ENCODE measurements around the gene METTL22.
A peak's percentile ranks its signal among the peaks of the same experiment; 100 is the strongest.

The METTL22 gene

DNA sequence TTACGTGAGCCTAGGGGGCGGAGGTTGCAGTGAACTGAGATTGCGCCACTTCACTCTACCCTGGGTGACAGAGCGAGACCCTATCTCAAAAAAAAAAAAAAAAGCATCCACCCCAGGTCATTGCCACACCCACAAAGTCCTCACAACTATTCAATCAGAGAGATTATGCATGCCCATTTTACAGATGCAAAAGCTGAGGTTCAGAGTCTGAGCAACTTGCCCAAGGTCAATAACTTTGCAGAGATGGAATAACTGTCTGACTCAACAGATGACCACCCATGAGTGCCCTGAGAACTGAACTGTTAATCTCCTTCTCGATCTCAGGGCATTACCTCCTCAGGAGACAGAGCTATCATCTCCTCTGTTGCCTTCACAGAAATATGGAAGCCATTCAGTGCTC lies 25.7 kb upstream of the METTL22 start:
- DNase-seq = no peak

DNA sequence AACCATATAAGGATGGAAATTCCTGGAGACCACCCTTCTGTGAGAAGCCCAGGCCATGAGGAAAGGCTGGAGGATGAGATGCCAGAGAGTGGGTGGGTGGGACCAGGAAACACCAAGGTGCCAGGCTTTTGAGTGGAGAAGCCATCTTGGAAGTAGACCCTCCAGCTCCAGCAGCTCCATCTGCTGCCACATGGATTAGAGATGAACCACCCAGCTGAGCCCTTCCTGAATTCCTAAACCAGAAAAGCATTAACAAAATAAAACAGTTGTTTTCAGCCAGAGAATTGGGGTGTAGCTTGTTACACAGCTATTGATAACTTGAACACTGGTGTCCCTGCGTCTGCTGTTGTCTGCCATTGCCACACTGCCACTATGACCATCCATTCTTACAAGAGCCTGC lies 24.9 kb upstream of the METTL22 start:
- DNase-seq = no peak

DNA sequence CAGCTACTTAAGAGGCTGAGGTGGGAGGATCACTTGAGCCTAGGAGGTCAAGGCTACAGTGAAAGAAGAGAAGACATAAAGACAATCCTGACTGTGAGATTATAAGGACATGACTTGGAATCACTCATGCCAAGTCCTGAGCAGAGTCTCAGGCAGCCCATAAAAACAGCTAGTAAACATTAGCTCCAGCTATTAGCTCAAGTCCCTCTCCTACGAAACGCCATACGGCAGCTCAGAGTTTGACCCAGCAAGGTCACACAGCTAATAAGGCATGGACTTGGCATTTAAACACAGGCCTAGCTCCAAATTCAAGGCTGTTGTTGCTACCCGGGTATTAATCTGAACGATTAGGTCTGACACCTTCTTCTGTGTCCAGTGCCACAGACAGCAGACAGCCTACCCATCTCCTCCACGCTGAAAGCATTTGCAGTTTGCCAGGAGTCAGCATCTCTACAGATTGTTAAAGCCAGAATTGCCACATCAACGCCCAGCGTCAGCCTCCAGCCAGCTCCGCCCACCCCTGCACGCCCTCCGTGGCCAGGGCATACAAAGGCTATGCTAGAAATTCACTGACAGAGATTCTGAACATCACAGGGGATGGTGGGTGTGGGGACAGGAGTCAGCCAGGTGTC lies 21.2 kb upstream of the METTL22 start:
- peak; percentile 28 for DNase-seq

DNA sequence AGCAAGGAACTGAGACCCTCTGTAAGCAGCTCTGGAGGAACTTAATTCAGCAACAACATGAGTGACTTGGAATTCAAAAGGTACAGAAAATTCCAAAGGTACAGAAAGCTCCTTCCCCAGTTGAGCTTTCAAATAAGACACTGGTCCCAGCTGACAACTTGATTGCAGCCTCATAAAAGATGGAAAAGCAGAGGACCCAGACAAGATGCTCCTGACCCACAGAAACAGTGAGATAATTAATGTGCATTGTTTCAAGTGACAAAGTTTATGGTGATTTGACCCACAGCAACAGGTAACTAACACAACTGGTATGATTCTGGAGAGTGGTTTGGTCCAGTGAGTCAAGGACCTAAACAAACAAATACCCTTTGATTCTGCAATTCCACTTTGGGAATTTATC lies 15.9 kb upstream of the METTL22 start:
- no peak for DNase-seq

GRCh38 chr16:8607214-8607613 lies 14.3 kb upstream of the METTL22 start:
- DNase-seq = no peak

DNA sequence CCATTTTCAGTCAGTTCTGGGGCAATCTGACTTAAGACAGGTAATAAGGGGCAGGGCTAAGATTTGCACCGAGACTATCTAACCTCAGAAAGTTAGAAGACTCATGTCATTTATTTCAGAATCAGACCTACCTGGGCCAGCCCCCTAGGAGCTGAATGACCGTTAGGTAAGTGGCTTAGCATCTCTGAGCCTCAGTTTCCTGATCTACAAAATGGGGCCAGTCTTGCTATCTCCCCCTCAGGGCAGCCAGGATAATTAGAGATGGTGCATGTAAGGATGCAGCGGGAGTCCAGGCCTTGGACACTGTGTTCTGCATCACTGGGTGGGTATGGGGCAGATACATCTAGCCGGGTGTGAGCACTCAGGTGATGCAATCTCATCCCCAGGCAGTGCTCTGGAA lies 10.4 kb upstream of the METTL22 start:
- no peak for DNase-seq

DNA sequence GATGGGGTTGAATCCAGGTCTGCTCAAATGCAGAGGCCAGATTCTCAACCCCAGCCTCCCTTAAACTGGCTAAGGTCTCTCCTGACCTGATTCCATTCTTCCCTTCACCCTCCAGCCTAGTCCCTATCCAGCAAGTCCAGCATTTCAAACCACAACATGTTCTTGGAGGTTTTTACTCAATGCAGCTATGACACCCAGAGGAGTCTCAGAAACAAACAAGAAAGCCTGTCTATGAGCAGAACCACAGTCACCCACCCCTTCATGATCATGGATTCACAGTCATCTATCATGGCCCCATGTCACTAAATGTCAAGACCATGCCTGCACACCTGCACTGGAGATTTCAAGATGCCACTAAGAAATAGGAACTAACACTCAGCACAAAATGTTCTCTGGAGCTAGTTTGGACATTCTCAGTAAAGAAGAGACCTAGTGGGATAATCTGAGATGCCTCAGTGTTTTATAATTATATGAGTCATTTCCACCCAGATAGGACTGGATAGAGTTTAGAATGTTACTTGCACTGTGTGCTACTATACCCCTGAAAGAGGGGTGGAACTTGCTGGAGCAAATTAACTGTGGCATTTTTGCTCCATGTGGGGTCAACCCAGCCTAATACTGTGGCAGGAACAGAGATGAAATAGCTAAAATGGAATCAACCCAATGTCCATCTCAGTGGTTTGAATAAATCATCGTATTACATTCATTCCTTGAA lies 9.5 kb upstream of the METTL22 start:
- DNase-seq = no peak

DNA sequence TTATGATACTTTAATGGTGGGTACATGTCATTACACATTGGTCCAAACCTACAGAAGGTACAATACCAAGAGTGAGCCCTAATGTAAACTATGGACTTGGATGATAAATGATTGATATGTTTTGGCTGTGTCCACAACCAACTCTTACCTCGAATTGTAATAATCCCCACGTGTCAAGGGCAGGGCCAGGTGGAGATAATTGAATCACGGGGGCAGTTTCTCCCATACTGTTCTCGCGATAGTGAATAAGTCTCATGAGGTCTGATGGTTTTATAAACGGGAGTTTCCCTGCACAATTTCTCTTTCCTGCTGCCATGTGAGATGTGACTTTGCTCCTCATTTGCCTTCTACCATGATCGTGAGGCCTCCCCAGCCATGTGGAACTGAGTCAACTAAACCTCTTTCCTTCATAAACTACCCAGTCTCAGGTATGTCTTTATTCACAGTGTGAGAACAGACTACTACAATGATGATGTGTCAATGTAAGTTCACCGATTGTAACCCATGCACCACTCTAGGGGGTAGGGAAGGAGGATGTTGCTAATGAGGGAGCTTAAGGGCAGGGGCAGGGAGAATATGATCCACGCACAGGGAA lies 7.0 kb upstream of the METTL22 start:
- no peak for DNase-seq

DNA sequence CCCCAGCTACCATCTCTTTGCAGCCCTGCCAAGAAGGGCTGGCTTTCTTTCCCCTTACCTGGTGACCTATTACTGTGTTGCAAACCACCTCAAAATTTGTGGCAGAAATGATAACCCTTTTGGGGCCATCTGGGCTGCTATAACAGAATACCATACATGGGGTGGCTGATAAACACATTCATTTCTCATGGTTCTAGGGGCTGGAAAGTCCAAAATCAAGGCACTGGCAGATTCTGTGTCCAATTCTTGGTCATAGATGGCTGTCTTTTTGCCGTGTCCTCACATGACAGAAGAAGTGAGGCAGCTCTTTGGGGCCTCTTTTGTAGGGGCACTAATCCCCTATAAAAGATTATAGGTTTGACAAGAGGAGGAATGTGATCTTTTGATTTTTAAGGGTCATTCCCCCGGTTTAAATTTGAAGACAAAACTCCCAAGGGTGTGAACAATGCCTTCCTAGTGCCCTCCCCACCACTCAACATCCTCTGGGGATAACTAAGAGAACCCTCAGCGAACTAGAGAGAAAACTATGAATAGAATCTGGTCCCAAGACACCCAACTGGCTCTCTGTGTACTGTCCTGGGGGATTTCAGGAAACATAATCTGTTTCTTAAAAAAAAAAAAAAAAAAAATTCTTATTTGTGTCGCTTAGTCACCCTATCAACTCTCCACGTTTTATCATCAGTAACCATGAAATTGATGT lies 1.7 kb upstream of the METTL22 start:
- peak; percentile 34 for DNase-seq

DNA sequence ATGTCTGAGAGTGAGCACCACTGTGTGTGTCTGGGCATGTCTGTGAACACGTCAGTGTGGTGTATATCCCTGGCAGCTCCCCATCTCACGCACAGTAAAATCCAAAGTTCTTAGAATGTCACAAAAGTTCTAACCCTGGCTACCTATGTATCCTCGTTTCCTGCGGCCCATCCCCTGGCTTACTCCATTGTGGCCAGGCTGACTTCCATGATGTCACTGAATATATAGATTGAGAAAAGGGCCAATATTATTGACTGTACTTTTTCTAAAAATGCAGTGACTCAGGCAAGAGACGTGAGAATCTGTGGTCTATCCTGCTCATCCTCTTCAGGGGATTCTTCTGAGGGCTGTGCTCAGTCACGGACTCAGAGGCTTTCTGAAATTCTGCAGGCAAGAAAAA lies 963 bp upstream of the METTL22 start:
- no peak for DNase-seq

GRCh38 chr16:8621222-8621571 lies 301 bp upstream of the METTL22 start:
- no peak for DNase-seq

DNA sequence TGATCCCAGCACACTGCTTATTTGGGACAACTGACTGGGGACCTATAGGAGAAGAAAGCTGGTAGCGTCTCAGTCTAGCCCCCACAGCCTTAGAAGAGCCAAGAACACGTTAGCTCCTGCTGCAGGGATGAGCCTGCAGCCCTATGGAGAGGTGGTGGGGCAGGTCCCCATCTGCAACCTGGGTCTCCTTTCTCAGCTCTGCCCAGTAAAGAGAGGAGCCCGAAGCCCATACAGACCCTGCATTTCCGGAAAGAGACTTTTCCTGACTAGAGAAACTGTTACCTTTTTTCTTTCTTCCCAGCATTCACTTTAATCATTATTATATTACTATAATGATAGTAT lies 788 bp downstream of the METTL22 start:
- no peak for DNase-seq

DNA sequence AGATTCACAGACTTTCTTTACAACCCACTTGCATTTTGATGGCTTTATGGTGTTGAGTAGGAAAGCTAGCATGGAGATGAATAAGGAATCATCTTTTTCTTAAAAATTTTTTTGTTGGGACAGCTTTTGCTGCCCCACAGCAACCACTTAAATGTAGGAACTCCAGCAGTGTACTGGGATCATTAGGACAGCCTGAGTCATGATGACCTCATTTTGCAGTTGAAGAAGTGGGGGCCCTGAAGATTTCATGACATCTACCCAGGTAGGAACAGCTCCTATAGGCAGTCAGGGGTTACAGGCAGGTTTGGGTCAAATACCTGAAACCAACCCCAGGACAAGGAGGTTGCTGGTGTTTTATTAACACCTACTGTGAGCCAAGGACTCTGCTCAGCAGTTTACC lies 2.1 kb downstream of the METTL22 start:
- DNase-seq = no peak

DNA sequence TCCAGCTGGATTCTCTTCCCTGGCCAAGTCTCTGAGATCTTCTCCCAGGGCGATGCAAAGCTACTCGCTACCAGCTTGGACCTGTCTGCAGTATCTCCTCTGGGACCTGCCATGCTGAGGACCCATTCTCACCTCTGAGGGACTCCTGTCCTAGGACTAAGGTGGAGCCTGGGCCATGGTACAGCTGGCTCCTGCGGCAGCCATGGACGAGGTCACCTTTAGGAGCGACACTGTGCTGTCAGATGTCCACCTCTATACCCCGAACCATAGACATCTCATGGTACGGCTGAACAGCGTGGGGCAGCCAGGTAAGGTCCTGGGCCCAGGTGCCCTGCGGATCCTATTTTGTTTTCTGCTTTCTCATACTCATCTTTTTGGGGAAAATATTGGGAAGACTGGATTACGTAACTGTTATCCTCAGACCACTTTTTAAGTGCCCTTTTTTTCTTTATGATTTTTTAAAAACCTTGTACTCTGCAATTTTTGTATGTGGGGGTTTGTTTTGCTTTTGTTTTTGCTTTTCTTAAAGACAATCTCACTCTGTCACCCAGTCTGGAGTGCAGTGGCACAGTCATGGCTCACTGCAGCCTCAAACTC lies 4.1 kb downstream of the METTL22 start:
- no peak for DNase-seq

- no peak for DNase-seq
Measured at GRCh38 chr16:8626946-8627345, 5.4 kb downstream of the METTL22 start.

GRCh38 chr16:8627456-8627855 lies 6.0 kb downstream of the METTL22 start:
- DNase-seq = no peak

DNA sequence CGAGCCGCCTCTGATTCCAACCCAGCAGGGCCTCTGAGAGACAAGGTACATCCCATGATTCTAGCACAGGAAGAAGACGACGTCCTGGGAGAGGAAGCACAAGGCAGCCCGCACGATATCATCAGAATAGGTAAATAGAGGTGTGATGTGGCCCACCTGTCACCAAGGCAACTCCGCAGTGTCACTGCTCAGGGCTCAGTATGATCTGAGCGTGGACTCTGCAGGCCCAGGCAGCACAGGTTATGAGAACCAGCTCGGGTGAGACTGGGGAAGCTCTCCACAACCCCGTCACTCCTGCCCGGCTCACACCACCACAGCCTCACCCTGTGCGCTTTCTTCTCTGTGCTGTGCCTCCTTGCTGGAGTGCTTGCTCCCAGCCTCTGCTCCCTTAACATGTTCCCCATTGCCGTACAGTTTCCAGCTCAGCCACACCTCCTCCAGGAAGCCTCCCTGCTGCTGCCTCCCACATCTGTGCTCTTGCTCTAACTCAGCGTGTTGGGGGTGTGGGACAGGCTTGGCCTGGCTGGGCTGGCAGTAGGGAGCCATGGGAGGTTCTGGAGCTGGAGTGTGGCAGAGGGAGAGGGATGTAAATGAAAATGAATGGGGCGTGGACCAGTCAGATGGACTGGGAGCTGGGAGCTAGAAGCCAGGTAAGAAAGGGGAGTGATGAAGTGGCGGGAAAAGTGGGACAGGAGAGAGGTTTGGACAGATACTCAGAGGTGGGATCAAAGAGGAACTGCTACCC lies 7.7 kb downstream of the METTL22 start:
- no peak for DNase-seq

DNA sequence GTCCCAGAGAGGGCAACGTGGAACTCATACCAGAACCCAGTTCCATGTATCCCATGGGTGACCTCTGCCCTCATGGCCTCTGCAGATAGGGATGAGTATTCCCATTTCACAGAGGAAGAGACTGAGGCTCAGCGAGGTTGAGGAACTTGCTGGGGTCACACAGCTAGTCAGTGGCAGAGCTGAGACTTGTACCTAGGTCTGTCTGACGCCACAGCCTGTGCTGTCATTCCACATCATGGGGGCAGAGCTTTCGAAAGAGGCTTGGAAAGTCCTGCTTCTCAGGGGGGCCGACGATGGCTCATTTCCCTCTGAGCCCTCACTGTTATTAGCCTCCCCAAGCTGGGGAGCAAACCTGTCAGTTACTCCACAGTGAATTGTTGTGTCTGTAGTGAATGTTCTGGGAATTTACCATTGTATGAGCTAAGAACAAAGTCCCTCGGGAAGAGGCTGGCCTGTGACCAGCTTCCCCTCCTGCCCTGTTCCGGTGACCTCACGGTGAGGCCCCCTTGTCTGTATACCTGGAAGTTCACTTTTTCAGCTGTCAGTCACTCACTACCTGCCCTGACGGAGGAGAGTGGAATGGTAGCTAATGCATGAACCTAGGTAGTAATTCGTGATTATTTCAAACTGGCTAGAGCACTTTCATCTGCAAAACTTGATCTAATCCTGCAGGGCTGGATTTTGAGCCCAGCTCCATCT lies 8.9 kb downstream of the METTL22 start:
- DNase-seq = no peak

DNA sequence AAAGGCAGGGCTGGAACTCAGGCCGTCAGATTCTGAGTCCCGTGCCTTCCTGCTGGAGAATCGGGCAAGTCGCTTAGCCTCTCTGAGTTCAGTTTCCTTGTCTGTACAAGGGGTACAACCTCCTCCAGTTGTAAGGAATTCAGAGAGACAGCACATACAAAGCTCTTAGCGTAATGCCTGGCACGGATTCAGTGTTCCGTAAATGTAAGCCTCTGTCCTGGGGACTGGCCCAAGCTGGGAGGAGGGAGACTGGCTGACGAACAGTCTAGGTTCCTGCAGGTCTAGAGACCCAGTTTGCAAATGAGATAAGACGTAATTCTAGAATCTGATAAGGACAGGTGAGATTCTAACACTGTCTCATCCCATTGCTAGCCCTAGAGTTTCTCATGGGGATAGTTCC lies 9.9 kb downstream of the METTL22 start:
- no peak for DNase-seq

- no peak for DNase-seq
Measured at GRCh38 chr16:8631818-8632465, 10.4 kb downstream of the METTL22 start.

DNA sequence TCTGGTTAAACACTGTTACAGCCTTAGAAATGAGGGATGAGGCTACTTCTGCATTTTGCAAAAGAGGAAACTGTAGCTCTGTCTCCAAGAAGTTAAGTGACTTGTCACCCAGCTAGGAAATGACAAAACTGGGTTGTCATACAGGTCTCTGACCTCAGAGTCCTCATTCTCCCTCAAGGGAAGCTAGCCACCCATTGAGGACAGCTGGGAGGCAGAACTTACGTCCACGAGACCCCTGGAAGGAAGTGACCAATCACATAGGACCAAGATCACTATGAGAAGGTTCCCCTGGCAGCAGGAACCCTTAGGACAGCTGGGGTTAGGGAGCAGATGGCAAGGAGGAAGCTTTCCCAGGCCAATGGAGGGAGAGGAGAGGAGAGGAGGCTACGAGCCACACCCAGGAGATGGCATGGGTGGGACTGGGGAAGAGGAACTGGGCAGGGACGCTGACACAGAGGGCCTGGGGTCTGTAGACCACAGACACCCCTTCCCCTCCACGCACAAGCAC lies 11.2 kb downstream of the METTL22 start:
- no peak for DNase-seq
